Cardiac fibroblast (primary cell): ENCODE measurements around the gene B4GALT4.
A peak's percentile ranks its signal among the peaks of the same experiment; 100 is the strongest.
"Not testable (repeated sequence)": the region's sequence is repeated elsewhere in the genome, so short reads cannot be mapped to it uniquely, and the experiment has no call there.

ENCODE experiments used
- DNase-seq, 2 donors: peaks; one replicate each; pipeline versions ENCODE4 v3.0.0 to v3.0.0-alpha.2; 2010; ENCODE audit warnings: low read depth in 2 of 2
- H3K4me3 ChIP-seq, 2 donors: replicated peaks in 1 of 2; 1 replicate in 1 of 2; 2 replicates in 1 of 2; pipeline ENCODE4 v1.5.1; 2011; ENCODE audit warnings: low read depth in 2 of 2, low read length in 2 of 2, mild to moderate bottlenecking in 2 of 2, moderate library complexity in 1 of 2
- CTCF ChIP-seq: IDR thresholded peaks from one replicate; pipeline ENCODE4 v1.5.1; 2011; ENCODE audit warnings: low read depth, mild to moderate bottlenecking, low read length, inconsistent platforms

B4GALT4 gene

DNA sequence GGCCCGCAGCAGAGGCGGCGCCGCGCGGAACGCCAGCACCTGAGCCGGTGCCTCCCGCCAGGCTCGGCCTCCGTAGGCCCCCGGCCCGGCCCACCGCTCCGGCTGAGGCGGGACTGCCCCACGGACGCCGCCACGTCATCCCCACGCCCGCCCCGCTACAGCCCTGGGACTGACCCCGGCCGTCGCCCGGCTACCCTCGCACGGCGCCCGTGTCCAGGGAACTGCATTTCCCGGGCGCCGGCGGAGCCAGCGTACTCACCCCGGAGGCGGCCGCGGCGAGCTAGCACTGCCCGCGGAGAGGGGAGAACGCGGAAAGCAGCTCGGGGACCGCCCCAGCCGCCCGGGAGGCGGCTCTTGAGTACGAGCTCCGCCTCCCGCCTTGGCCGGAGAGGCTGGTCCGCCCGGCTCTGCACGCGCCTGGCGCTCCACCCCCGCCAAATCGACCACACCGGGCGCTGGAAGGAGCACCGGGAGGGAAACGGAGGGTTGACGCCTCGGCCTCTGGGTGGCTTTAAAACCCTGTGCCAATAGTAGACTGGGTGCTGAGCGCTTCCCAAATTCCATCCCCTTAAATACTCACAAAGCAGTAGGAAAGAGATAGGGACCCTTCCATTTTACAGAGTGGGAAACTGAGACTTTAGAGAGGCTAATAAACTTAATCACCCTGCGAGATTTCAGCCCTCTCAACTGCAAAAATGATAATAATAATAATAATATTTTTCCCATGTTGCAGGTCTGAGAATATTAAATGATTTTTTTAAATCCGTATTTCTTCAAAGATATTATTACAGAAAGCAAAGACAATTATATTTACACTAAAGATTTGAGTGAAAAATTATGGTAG is at the start of gene B4GALT4:
B4GALT4 (minus strand) TSS at position 288 of the 844 bp plus-strand sequence. CDS start 10,779 bp downstream, outside the sequence.
- peak within 1 kb of the TSS; percentile 63 to 75 for H3K4me3 ChIP-seq
- no peak for TF ChIP-seq CTCF
- DNase-seq: peak; percentile 85 to 90

DNA sequence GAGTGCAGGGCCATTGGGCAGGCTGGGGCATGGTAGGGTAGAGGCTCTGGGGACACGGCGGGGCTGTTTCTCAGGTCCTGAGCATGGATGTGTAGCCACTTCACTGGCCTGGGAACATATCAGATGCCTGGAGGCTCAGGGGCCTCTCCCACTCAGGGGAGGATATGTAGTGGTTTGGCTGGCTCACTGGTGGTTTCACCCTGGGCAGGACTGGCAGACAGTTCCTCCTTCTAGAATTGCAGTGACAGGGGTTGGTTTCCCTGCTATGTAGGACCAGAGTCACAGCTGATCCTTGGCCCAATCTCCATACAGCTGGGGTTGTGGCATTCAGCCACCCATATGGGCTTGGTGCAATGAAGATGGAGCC is 48.7 kb upstream of the B4GALT4 start:
- DNase-seq: no peak
- no peak for TF ChIP-seq CTCF
- H3K4me3 ChIP-seq: no peak overlapping the region

DNA sequence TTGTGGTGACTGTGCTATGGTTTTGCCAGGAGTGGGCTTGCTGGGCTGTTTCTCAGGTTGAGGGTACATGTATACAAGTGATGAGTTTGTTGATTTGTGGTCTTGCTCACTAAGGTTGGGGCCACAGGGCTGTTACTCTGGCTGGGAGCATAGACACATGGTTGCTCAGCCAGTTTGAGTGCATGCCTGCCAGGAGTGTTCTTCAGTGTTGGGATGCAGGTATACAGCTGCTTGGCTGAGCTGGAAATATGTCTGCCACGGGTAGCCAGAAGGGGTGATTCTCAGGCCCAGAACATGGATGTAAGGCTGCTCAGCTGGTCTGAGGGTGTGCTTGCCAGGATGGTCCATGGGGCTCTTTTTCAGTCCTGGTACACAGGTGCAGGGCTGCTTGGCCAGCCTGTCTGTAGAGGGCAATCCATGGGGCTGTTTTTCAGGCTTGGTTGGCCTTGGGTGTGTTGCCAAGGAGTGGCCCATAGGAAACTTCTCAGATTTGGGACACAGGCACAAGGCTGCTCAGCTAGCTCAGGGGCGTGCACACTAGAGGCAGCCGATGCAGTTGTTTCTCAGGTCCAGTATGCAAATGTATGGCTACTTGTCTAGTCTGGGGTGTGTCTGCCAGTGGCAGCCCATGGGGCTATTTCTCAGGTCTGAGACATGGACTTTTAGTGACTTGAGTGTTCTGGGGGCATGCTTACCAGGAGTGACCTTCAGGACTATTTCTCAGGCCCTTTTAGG is 48.2 kb upstream of the B4GALT4 start:
- H3K4me3 ChIP-seq: no peak overlapping the region
- TF ChIP-seq CTCF: no peak
- no peak for DNase-seq

DNA sequence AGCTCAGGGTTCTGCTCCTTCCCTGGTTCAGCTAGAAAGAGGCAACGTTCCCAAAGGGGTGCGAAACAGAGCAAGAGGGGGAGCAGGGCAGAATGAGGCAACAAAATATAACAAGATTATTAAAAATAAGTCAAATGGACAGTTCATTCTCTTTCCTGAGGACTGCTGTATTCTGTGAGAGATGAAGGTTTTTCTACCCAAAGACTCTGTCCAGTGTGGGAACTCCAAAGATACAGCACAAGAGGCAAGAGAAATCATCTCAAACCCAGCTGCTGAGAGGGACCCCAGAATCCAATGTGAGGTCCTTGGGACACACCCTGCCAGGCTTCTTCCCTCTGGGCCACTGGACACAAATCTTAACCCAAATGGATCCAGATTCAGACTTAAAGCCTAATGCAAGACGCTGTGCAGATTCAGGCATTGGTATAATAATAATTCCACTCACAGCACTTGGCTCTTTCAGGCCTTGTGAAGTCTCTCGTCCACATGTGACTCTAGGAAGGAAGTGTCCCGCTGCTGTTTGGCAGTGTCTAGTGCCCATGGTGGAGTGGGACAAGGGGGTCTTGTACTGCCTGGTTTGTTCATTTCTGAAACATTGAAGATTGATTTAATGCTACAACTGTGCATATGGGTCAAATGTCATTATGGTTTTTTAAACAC is 39.0 kb upstream of the B4GALT4 start:
- no peak overlapping the region for H3K4me3 ChIP-seq
- no peak for DNase-seq
- no peak for TF ChIP-seq CTCF

DNA sequence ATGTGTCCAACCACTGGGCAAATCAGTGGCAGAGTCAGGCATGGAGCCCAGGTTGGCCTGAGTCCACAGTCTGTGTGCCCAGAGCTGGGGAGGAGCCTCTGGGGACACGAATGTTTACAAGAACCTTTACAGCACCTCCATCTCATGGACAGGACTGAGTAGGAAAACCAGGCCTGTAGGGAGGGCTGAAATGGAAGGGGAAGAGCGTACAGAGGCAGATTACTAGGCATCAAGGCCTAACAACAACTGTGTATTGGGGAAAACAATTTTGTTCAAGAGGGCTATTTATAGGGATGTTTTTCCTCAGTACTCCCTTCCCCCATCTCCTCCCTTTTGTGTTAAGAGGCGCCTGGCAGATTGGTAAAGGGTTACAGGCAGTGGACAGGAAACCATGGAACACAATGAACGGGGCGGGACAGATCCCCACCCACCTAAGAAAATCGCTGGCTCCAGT is 38.5 kb upstream of the B4GALT4 start:
- no peak overlapping the region for H3K4me3 ChIP-seq
- peak; percentile 20 to 56 for DNase-seq
- TF ChIP-seq CTCF: no peak

DNA sequence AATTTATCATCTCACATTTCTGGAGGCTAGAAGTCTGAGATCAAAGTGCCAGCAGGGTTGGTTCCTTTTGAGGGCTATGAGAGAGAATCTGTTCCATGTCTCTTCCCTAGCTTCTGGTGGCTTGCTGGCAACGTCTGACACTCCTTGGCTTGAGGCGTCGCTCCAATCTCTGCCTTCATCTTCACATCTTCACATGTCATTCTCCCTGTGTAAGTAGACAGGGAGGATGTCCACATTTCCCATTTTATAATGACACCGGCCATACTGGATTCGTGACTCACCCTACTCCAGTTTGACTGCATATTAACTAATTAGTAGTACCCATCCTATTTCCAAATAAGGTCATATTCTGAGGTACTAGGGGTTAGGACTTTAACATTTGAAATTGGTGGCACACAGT is 36.0 kb upstream of the B4GALT4 start:
- no peak overlapping the region for H3K4me3 ChIP-seq
- DNase-seq: no peak
- no peak for TF ChIP-seq CTCF

DNA sequence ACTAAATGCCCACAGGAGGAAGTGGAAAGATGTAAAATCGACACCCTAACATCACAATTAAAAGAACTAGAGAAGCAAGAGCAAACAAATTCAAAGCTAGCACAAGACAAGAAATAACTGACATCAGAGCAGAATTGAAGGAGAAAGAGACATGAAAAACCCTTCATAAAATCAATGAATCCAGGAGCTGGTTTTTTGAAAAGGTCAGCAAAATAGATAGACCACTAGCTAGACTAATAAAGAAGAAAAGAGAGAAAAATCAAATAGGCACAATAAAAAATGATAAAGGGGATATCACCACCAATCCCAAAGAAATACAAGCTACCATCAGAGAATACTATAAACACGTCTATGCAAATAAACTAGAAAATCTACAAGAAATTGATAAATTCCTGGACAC is 29.5 kb upstream of the B4GALT4 start:
- not testable (repeated sequence) for H3K4me3 ChIP-seq, DNase-seq
